GM12891 (cell line): Measurements from ENCODE around the gene CLCA2. TPM values are rescaled to one million over a fixed set of nuclear protein-coding genes. Genes with fewer than 3 reads are reported as not detected.
A peak's percentile ranks its signal among the peaks of the same experiment; 100 is the strongest.

ENCODE experiments used
- DNase-seq: peaks from one replicate; pipeline ENCODE4 v3.0.0; 2011; ENCODE audit warnings: low spot score; ENCODE audit not compliant: insufficient read length
- FAIRE-seq: peaks from 2 replicates; lab custom pipeline; 2011; peaks lifted over from hg19 to GRCh38; lab: Jason Lieb, UNC
- PAX5 ChIP-seq: IDR thresholded peaks from 2 replicates; pipeline ENCODE4 v1.6.1; 2011; ENCODE audit warnings: low read length, moderate library complexity, mild to moderate bottlenecking; ENCODE audit not compliant: insufficient read depth, severe bottlenecking
- POLR2A ChIP-seq: IDR thresholded peaks from 2 replicates; pipeline ENCODE4 v1.6.1; 2011; ENCODE audit warnings: low read depth, low read length, control low read depth
- POLR2AphosphoS5 ChIP-seq: IDR thresholded peaks from 2 replicates; pipeline ENCODE4 v1.6.1; 2011; ENCODE audit warnings: low read depth, low read length, control low read depth
- POU2F2 ChIP-seq: IDR thresholded peaks from 2 replicates; pipeline ENCODE4 v1.6.1; 2011; ENCODE audit warnings: low read depth, mild to moderate bottlenecking, control low read depth, low read length, moderate library complexity
- SPI1 ChIP-seq: IDR thresholded peaks from 2 replicates; pipeline ENCODE4 v1.6.1; 2011; ENCODE audit warnings: low read depth, low read length, control low read depth
- TAF1 ChIP-seq: IDR thresholded peaks from 2 replicates; pipeline ENCODE4 v1.6.1; 2011; ENCODE audit warnings: low read depth, low read length, control low read depth
- polyA plus RNA-seq: library from polyadenylated mRNA; unstranded; fragments of >200 nt; gene quantifications from one replicate; pipeline ENCODE4 v1.2.1, GENCODE V29; 2012; ENCODE audit warnings: low read depth, missing spikeins, inconsistent platforms; ENCODE audit not compliant: missing spikeins

Gene CLCA2
- polyA plus RNA-seq, result 0.04 TPM

GRCh38 chr1:86423873-86424272 lies at the start of gene CLCA2:
Gene CLCA2 (plus strand): TSS chr1:86424171. CDS start chr1:86424248, 77 bp downstream.
- DNase-seq, result no peak
- no peak for FAIRE-seq
- TF ChIP-seq PAX5 (no peak), POU2F2 (no peak), POLR2AphosphoS5 (no peak), SPI1 (no peak), TAF1 (no peak), POLR2A (no peak)

- no peak for FAIRE-seq
- DNase-seq, result no peak
These were observed 48.3 kb upstream of the CLCA2 start for GRCh38 chr1:86375688-86376087.

GRCh38 chr1:86377341-86377740 lies 46.6 kb upstream of the CLCA2 start:
- FAIRE-seq (no peak), DNase-seq (no peak)
- TF ChIP-seq POU2F2 (no peak), POLR2AphosphoS5 (no peak), POLR2A (no peak), SPI1 (no peak), TAF1 (no peak), PAX5 (no peak)

More at GRCh38 chr1:86375688-86376087, 48.3 kb upstream of the CLCA2 start:
- TF ChIP-seq POLR2AphosphoS5 (no peak), TAF1 (no peak), POLR2A (no peak), SPI1 (no peak), PAX5 (no peak), POU2F2 (no peak)

GRCh38 chr1:86378813-86379212 lies 45.2 kb upstream of the CLCA2 start:
- DNase-seq, result no peak
- no peak for TF ChIP-seq POLR2A
- no peak for TF ChIP-seq POLR2AphosphoS5
- TF ChIP-seq POU2F2, result no peak
- no peak for TF ChIP-seq SPI1
- no peak for FAIRE-seq

GRCh38 chr1:86380257-86380861 lies 43.6 kb upstream of the CLCA2 start:
- TF ChIP-seq POLR2AphosphoS5 (no peak), PAX5 (no peak), SPI1 (no peak), TAF1 (no peak), POU2F2 (no peak), POLR2A (no peak)
- DNase-seq, result no peak
- FAIRE-seq, result no peak

- no peak for DNase-seq
- FAIRE-seq, result peak; percentile 26
- TF ChIP-seq TAF1 (no peak), POLR2A (no peak), POLR2AphosphoS5 (no peak), PAX5 (no peak), SPI1 (no peak), POU2F2 (no peak)
These were observed 42.7 kb upstream of the CLCA2 start for GRCh38 chr1:86381223-86381622.

- FAIRE-seq, result peak; percentile 41
- DNase-seq, result no peak
- TF ChIP-seq TAF1, result no peak
- no peak for TF ChIP-seq SPI1
- TF ChIP-seq POLR2AphosphoS5, result no peak
- no peak for TF ChIP-seq POLR2A
- no peak for TF ChIP-seq PAX5
- TF ChIP-seq POU2F2, result no peak
These were observed 41.1 kb upstream of the CLCA2 start for GRCh38 chr1:86382878-86383277.

- FAIRE-seq (no peak), DNase-seq (no peak)
- TF ChIP-seq SPI1, result no peak
- no peak for TF ChIP-seq PAX5
- no peak for TF ChIP-seq TAF1
- TF ChIP-seq POU2F2, result no peak
- TF ChIP-seq POLR2A, result no peak
- no peak for TF ChIP-seq POLR2AphosphoS5
These were observed 35.9 kb upstream of the CLCA2 start for GRCh38 chr1:86387916-86388627.

- FAIRE-seq, result no peak
- TF ChIP-seq POLR2A (no peak), POLR2AphosphoS5 (no peak), POU2F2 (no peak), TAF1 (no peak), SPI1 (no peak), PAX5 (no peak)
- DNase-seq, result no peak
These were observed 35.2 kb upstream of the CLCA2 start for GRCh38 chr1:86388777-86389176.

- DNase-seq (no peak), FAIRE-seq (no peak)
- no peak for TF ChIP-seq SPI1
- TF ChIP-seq PAX5, result no peak
- no peak for TF ChIP-seq TAF1
- no peak for TF ChIP-seq POU2F2
- no peak for TF ChIP-seq POLR2A
- TF ChIP-seq POLR2AphosphoS5, result no peak
These were observed 34.7 kb upstream of the CLCA2 start for GRCh38 chr1:86389307-86389706.
